Heart left ventricle (tissue), 16 donors: ENCODE measurements around the gene PLD4. TPM values are rescaled to one million over a fixed set of nuclear protein-coding genes. Genes with fewer than 3 reads are reported as not detected.

ENCODE experiments used
- ATAC-seq, 4 donors: fragments of 200-7000 bp; cut with Tn5 transposase; one replicate each; pipeline ENCODE4 v1.9.1; 2020 to 2022; ENCODE audit warnings: moderate library complexity in 4 of 4, mild to moderate bottlenecking in 3 of 4, moderate number of reproducible peaks in 1 of 4
- DNase-seq, 5 donors: peaks; one replicate each; pipeline ENCODE4 v3.0.0-alpha.2; 2020
- H3K27ac ChIP-seq, 12 donors: fragments of 200-600 bp; sonication (generic) in 4 of 12; one replicate each; pipeline versions ENCODE4 v1.5.0 to v1.8.0; 2016 to 2022; ENCODE audit warnings: mild to moderate bottlenecking in 2 of 12
- H3K27me3 ChIP-seq, 9 donors: fragments of 200-600 bp; sonication (generic) in 2 of 9; one replicate each; pipeline versions ENCODE4 v1.5.1 to v1.8.0; 2016 to 2022; ENCODE audit warnings: mild to moderate bottlenecking in 3 of 9
- H3K36me3 ChIP-seq, 9 donors: fragments of 200-600 bp; sonication (generic) in 2 of 9; one replicate each; pipeline versions ENCODE4 v1.5.0 to v1.8.0; 2018 to 2022; ENCODE audit warnings: mild to moderate bottlenecking in 2 of 9
- H3K4me1 ChIP-seq, 12 donors: fragments of 200-600 bp; sonication (generic) in 4 of 12; one replicate each; pipeline versions ENCODE4 v1.5.0 to v1.8.0; 2016 to 2022; ENCODE audit warnings: mild to moderate bottlenecking in 3 of 12
- H3K4me3 ChIP-seq, 12 donors: fragments of 200-600 bp; sonication (generic) in 4 of 12; one replicate each; pipeline versions ENCODE4 v1.5.0 to v1.8.0; 2017 to 2022; ENCODE audit warnings: mild to moderate bottlenecking in 9 of 12, moderate library complexity in 4 of 12
- H3K9me3 ChIP-seq, 12 donors: fragments of 200-600 bp; sonication (generic) in 4 of 12; one replicate each; pipeline versions ENCODE4 v1.5.0 to v1.8.0; 2016 to 2022; ENCODE audit warnings: mild to moderate bottlenecking in 1 of 12
- CTCF ChIP-seq, 12 donors: fragments of 200-600 bp; sonication (generic) in 4 of 12; IDR thresholded peaks; one replicate each; pipeline versions ENCODE4 v1.5.0 to v1.8.0; 2018 to 2022; ENCODE audit warnings: antibody characterized with exemption in 12 of 12, mild to moderate bottlenecking in 5 of 12
- POLR2A ChIP-seq, 2 donors: fragments of 450-650 bp; IDR thresholded peaks; one replicate each; pipeline ENCODE4 v1.6.1; 2017; ENCODE audit warnings: antibody characterized with exemption in 2 of 2, mild to moderate bottlenecking in 2 of 2, moderate library complexity in 2 of 2
- WGBS, 4 donors: extraction: QIAGEN DNeasy Blood & Tissue Kit in 2 of 4; methylation state at CpG; one replicate each; pipeline versions ENCODE4 v1.1.5 to v1.1.7; 2013 to 2018; 5-methylcytosine and 5-hydroxymethylcytosine counted together
- intact Hi-C, 10 donors: fragments of 100-400 bp; cut with DNase I; formaldehyde crosslinking; loops; one replicate each; pipeline versions ENCODE4 v1.11.1 to v1.14.2; 2022
- polyA plus RNA-seq, 2 donors: library from polyadenylated mRNA; stranded (reverse); fragments of 200-250 nt; gene quantifications; one replicate each; pipeline ENCODE4 v1.2.3, GENCODE V29; 2013
- total RNA-seq, 9 donors: library from RNA; depleted of rRNA in 2 of 9; stranded (reverse); fragments of >200 nt in 2 of 9; fragmentation: NEBNext Ultra II Directional in 3 of 9; extraction: Animal tissue kit (Norgen Biotek cat#: 25700) in 3 of 9; gene quantifications; one replicate each; pipeline versions ENCODE4 v1.1.0 to v1.2.4, GENCODE V29; 2016 to 2023
- donor health status: ischemic (EF 13 %, LVEDD 7.1; RV severe dilation, severe dysfunction).
- donor health status: healthy with polysubstance abuse.
- donor health status: DM: no; HTN: yes; CAD: no.
- donor health status: DM: no; HTN: no; CAD: no.
- donor health status: ischemic (EF 25% LVEDD 6.9; RV normal size, moderate dysfunction).
- donor health status: ischemic (EF 25% LVEDD 5.7; RV mildly dilated, moderate dysfunction).
- donor health status: healthy.
- donor health status: DM: yes; HTN: yes; CAD: no.
- donor health status: ischemic (EF 35%, LVEDD 5.7; RV mildly dilated, moderate dysfunction).
- donor health status: nonischemic (EF 11% LVEDD 7.7; RV severe dilation, severe dysfunction).
- donor health status: DM: yes; HTN: yes; CAD: no.
- donor health status: PGD.
- donor health status: ischemic (EF 29% LVEDD 5.4; RV normal size, mild dysfunction).
- donor health status: nonischemic (EF 23%, LVEDD 6.1; RV moderate dilation, normal function).

PLD4 gene
- total and polyA plus RNA-seq, 11 donors = 0.12 to 1.5 (median 0.33) TPM; not detected in 5

GRCh38 chr14:104935026-104935650 is 10.5 kb downstream of the PLD4 start:
- Histone ChIP-seq H3K4me3 (no peak overlapping the region), H3K9me3 (no peaks in the 10 kb centered on the region), H3K27ac (no peak overlapping the region), H3K4me1 (peaks cover 0 to 19% (median 13%) of the 10 kb centered on the region in 12 donors), H3K27me3 (peaks cover 0 to 22% (median 5%) of the 10 kb centered on the region in 9 donors), H3K36me3 (no peaks in the 10 kb centered on the region)
- 60 to 81% (median 69%) methylated on average over 1 to 3 of the region's 3 CpGs for WGBS, 4 donors
- intact Hi-C loops = no loop called here
- DNase-seq = peak in 2 of 5 donors; percentile 10 to 17
- ATAC-seq = no peak
- TF ChIP-seq POLR2A (IDR thresholded peaks at IDR 0.05) (no peak), CTCF (IDR thresholded peaks at IDR 0.05) (no peak)

- H3K27me3 ChIP-seq = peaks cover 0 to 22% (median 5%) of the 10 kb centered on the region in 9 donors
- TF ChIP-seq POLR2A (IDR thresholded peaks at IDR 0.05) (no peak), CTCF (IDR thresholded peaks at IDR 0.05) (no peak)
- ATAC-seq (no peak), DNase-seq (no peak)
- 36 to 94% (median 46%) methylated on average over 2 of the region's 2 CpGs for WGBS, 4 donors
- no peaks in the 10 kb centered on the region for H3K9me3 ChIP-seq
- no peaks in the 10 kb centered on the region for H3K36me3 ChIP-seq
- H3K4me1 ChIP-seq = peaks cover 0 to 19% (median 13%) of the 10 kb centered on the region in 12 donors
- intact Hi-C loops = no loop called here
- H3K27ac ChIP-seq = no peak overlapping the region
- H3K4me3 ChIP-seq = no peak overlapping the region
Observed at GRCh38 chr14:104935955-104936354, 11.3 kb downstream of the PLD4 start.

GRCh38 chr14:104936361-104937155 is 11.9 kb downstream of the PLD4 start:
- Histone ChIP-seq H3K4me1 (peaks cover 0 to 18% (median 13%) of the 10 kb centered on the region in 12 donors), H3K27me3 (peaks cover 0 to 18% (median 5%) of the 10 kb centered on the region in 9 donors), H3K4me3 (no peak overlapping the region), H3K27ac (no peak overlapping the region), H3K36me3 (no peaks in the 10 kb centered on the region), H3K9me3 (no peaks in the 10 kb centered on the region)
- intact Hi-C loops = no loop called here
- ATAC-seq (no peak), DNase-seq (peak in 1 of 5 donors; percentile 13)
- TF ChIP-seq CTCF (IDR thresholded peaks at IDR 0.05) = no peak
- no peak for TF ChIP-seq POLR2A (IDR thresholded peaks at IDR 0.05)
- WGBS, 4 donors = 63 to 81% (median 71%) methylated on average over 7 to 10 of the region's 10 CpGs

GRCh38 chr14:104937161-104937560 is 12.5 kb downstream of the PLD4 start:
- peaks cover 0 to 13% (median 5%) of the 10 kb centered on the region in 9 donors for H3K27me3 ChIP-seq
- H3K36me3 ChIP-seq = no peaks in the 10 kb centered on the region
- TF ChIP-seq POLR2A (IDR thresholded peaks at IDR 0.05) = no peak
- TF ChIP-seq CTCF (IDR thresholded peaks at IDR 0.05) = no peak
- no peaks in the 10 kb centered on the region for H3K9me3 ChIP-seq
- DNase-seq = no peak
- H3K4me3 ChIP-seq = no peak overlapping the region
- no peak overlapping the region for H3K27ac ChIP-seq
- 78 to 88% (median 82%) methylated on average over 4 of the region's 4 CpGs for WGBS, 4 donors
- intact Hi-C loops = no loop called here
- peaks cover 0 to 12% (median 10%) of the 10 kb centered on the region in 12 donors for H3K4me1 ChIP-seq
- no peak for ATAC-seq
